K562 (cell line): ENCODE data around the gene METAP1D.
"Not testable (repeated sequence)": the region's sequence is repeated elsewhere in the genome, so short reads cannot be mapped to it uniquely, and the experiment has no call there.

Experiments used
- FIP1L1 ChIP-seq: fragments of 200-400 bp; formaldehyde crosslinking; IDR thresholded peaks from 2 replicates; pipeline ENCODE4 v1.6.1; 2018; ENCODE audit warnings: mild to moderate bottlenecking, low read depth, low read length; ENCODE audit not compliant: poor library complexity, severe bottlenecking
- PHB2 ChIP-seq: fragments of 450-650 bp; IDR thresholded peaks from 2 replicates; pipeline ENCODE4 v1.6.1; 2017; ENCODE audit warnings: low read depth
- RNF2 ChIP-seq: sonication (generic); IDR thresholded peaks from 2 replicates; pipeline ENCODE4 v1.6.1; 2016
- SFPQ ChIP-seq: fragments of 200-400 bp; formaldehyde crosslinking; IDR thresholded peaks from 2 replicates; pipeline ENCODE4 v1.6.1; 2017; ENCODE audit warnings: mild to moderate bottlenecking, low read depth, low read length, moderate library complexity

GRCh38 chr2:172060118-172060517 lies 60.4 kb downstream of the METAP1D start:
- TF ChIP-seq RNF2, PHB2, FIP1L1, SFPQ: not testable (repeated sequence)
